ENCODE results near the gene TACR2.
A peak's percentile ranks its signal among the peaks of the same experiment; 100 is the strongest.
"Not testable (repeated sequence)": the region's sequence is repeated elsewhere in the genome, so short reads cannot be mapped to it uniquely, and the experiment has no call there.

TACR2 gene

DNA sequence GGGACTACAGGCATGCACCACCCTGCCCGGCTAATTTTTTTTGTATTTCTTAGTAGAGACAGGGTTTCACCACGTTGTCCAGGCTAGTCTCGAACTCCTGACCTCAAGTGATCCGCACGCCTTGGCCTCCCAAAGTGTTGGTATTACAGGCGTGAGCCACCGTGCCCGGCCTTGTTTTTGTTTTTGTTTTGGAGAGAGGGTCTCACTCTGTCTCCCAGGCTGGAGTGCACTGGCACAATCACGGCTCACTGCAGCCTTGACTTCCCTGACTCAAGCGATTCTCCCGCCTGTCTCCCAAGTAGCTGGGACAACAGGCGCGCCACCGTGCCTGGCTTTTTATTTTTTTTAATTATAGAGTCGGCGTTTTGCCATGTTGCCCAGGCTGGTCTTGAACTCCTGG lies 33.7 kb upstream of the TACR2 start:
- not testable (repeated sequence) for DNase-seq

DNA sequence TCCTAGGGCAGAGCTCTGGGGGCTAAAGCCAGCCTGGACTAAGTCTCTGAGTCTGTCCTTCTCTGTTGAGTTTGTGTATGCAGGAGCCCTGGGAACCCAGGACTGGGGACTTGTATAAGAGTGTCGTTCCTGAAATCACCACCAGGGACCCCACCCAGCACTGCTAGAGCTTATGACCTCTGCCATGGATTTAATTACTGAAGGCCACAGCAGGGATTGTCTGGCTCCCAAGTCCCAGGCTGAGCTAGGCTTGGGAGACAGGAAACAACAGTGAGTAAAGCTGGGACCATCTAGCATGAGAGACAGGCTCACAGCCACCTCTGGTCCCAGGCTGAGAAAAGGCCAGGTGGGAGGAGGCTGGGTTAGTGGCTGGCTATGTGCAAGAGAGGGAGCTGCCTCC lies 33.1 kb upstream of the TACR2 start:
- peak; percentile 46 for DNase-seq

DNA sequence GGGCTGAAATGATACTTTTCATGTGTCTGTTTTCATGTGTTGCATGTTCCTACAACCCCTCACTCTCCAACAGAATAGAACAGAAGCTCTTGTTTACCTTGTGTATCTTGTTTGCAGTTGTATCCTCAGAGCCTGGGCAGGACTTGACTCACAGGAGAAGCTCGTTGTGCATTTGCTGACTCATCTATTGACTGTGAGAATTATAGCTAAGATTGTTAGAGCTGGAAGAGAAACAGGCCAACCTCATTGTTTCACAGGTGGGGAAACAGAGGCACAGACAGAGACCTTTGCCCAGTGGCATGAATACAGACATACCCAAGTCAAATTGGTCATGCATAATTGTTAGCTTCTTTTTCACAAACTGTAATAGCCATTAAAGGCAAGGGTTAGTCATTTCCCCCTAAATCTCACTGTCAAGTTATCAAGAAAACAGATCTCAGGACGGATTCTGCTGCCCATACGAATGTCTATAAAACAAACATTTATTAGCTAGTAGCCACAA lies 30.0 kb upstream of the TACR2 start:
- no peak for DNase-seq

DNA sequence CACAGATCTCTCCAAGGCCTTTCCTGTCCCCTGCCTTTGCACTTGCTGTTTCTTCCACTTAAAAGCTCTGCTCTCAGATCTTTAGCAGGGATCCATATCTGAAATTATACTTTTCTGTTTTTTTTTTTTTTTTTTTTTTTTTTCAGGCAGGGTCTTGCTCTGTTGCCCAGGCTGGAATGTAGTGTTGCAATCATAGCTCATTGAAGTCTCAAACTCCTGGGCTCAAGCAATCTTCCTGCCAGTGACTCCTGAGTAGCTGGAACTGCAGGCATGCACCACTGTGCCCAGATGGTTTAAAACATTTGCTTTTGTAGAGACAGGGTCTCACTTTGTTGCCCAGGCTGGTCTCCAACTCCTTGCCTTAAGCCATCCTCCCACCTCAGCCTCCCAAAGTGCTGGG lies 29.5 kb upstream of the TACR2 start:
- DNase-seq = no peak

DNA sequence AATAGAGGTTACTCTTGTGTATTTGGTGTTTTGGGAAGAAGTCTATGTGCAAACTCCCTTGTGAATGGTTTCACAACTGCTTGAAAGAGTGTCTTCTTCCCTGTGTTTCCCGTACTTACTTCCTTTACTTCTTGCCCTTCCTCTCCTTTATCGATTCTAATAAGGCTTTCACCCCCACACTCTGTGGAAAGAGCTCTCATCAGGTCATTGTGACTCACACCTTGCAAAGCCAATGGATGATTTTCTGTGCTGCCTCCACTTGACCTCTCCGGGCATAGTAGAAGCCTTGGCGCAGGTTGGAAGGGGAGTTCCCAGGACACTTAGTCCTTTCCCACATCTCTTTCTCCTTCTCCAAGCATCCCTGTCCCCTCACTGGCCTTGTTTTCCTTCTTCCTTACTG lies 28.3 kb upstream of the TACR2 start:
- DNase-seq = no peak

DNA sequence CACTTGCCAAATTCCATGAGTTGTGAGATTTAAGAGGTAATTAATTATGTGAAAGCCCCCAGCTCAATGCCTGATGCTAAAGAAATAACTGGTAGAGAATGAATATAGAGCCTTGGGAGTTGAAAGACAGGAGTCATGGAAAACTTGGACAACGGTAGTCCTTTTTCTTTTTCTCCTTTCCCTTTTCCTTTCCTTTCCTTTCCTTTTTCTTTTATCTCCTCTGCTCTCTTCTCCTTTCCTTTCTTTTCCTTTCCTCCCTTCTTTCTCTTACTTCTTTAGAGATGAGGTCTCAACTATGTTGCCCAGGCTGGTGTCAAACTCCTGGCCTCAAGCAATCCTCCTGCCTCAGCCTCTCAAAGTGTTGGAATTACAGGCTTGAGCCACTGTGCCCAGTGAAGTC lies 26.6 kb upstream of the TACR2 start:
- no peak for DNase-seq

DNA sequence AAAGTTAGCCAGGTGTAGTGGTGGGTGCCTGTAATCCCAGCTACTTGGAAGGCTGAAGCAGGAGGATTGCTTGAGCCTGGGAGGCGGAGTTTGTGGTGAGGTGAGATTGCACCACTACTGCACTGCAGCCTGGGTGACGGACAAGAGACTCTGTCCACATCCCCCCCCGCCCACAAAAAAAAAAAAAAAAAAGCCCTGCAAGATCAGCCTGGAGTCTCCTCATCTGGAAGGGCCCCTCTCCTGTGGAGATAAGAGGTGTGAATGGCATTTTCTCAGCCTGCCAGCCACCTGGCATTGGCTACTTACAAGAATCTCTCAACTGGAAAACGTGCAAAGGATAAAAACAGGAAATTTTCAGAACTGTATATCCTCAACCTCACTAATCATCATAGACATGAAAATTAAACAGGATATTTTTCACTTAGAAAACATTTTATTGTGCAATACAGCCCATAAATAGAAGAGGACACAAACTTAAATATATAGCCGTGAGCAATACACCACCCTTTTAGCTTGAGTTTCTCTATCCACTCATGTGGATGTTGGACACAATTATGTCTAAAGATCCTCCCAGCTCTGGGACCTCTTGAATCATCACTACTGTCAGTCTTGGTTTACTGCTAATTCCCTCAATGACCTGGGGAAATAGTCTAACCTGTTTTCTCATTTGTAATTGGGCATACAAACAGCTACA lies 23.2 kb upstream of the TACR2 start:
- DNase-seq = no peak

DNA sequence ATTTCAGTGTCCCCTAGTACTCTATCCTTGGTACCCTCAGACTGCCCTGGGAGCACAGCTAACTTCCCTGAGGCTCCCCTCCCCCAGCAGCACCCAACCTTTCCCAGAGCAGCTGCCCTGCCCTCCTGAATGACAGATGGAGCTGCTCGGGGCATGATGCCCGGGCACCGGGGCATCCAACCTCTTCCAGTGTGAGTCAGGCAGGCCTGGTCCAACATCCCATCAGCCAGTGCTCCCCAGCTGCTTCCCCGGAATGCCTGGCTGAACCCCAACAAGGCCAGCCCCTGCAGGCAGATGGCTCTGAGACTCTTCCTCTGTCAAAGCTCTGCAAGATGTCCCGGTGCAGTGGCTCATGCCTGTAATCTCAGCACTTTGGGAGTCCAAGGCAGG lies 22.6 kb upstream of the TACR2 start:
- no peak for DNase-seq

DNA sequence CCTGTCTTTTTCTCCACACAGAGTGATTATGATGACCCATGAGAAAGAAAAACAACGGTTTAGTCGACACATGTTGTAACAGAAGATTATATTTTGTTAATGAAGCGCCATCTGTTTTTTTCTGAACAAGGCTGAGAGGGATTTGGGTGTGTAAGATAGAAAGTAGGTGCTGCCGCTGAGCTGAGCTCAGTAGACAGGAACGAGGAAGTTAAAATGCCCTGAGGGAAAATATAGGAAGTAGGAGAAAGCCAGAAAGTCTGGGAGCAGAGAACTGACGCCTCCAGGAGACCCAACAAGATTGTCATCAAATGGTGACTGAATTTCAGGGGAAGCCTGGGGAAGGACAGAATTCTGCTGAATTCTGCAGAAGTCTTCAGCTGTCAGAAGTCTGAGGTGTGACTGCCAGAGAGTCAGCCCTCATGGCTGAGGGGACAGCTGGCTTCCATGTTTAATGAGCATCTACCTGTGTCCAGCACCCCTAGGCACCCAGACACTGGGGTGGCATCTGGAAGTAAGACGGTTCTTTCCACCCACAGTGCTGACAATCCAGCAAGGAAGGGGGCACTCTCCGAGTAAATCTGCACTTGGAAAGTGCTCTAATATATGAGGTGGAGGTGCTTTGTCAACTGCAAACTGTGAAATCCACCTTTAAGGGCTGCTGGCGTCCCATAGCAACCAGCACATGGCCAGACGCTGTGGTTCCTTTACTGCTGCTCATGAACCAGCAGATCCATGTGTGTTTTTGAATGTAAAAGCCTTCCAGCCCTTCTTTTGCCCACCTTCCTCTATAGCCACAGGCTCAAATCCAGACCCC lies 22.0 kb upstream of the TACR2 start:
- no peak for DNase-seq

DNA sequence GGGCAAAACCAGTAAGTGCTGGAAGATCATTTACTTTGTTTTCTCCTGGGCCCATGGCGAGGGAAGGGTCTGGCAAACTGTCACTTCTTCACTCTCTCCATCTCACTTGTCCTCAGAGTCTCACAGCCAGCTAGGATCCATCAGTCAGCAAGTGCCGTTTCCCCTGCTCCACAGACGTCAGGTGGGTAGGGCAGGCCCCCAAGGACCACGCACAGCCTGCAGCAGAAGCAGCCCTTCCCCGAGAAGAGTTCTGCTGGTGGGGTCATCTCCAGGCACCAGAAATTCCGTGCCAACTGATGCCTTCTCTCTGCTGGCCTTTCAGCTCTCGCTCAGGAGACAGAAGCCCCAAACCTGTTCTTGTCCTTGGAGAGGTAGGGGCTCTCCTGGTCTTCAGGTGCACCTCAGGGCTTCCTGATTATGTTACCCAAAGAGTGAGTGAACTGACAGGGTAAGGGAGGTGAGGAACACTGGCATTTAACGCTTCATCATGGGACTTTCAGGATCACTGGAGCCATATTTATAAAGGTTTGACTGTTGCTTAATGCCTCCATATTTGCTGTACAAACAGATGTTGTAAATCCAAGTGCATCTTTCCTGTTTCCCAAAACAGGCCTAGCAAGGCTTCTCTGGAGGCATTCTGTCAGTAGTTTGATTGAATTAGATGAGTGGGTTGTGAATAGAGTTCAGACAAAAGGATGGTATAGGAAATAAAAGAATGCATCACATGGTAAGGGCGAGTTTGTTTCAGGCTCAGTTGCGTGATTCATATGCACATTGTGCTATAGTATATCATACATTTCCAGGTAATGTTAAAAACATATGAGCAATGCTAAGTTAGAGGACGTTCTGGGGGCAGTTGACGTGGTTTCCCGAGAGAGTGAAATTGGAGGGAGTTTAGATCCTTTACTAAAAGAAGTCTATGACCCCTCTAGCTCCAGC lies 20.9 kb upstream of the TACR2 start:
- DNase-seq = no peak

DNA sequence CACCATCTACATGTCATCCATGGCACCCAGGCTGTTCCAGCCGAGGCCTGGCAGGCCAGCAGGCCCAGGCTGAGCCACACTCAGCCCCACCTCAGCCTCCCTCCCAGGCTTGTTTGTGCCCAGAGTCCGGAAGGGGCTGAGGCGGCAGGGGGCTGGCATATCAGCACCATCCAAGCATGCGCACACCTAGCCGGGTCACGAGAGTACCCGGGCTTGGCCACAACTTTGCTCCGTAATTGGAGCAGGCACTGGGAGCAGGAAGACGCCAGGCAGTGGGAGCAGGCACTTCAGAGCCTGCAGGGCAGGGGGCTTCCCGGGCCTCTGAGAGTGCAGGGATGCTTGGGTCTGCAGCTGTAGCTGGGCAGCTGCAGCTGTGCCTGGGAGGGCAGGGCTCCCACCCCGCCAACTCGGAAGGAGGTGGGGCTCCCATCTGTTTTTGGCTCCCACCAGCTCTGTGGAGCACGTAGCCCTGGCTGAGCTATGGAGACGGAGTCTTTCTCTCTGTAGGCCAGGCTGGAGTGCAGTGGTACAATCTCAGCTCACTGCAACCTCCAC lies 19.3 kb upstream of the TACR2 start:
- no peak for DNase-seq

DNA sequence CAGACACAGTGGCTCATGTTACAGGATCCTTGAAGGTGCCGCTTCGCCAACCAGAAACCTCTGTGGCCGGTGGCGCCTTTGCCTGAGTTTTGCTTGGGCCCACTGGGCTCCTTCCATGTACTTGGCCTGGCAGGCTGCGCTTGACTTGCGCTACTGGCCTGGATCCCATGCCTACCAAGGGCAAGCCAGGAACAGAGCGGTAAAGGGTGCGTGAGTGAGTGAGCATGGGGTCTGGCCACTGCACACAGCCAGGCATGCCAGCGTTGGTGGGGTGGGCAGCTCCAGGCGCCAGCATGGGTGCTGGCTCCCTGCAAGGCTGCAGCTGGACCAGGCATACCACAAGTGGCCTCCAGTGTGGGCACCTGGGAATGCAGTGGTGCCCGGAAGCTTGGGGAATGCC lies 18.2 kb upstream of the TACR2 start:
- no peak for DNase-seq

DNA sequence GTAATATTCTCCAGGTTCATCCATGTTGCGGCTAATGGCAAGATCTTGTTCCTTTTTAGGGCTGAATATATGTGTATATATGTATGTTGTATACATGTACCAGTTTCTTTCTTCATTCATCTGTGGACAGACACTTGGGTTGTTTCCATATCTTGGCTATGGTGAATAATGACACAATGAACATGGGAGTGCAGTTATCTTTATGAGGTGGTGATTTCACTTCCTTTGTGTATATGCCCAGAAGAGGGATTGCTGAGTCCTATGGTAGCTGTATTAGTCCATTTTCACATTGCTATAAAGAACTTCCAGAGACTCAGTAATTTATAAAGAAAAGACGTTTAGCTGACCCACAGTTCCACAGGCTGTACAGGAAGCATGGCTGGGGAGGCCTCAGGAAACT lies 17.5 kb upstream of the TACR2 start:
- no peak for DNase-seq

DNA sequence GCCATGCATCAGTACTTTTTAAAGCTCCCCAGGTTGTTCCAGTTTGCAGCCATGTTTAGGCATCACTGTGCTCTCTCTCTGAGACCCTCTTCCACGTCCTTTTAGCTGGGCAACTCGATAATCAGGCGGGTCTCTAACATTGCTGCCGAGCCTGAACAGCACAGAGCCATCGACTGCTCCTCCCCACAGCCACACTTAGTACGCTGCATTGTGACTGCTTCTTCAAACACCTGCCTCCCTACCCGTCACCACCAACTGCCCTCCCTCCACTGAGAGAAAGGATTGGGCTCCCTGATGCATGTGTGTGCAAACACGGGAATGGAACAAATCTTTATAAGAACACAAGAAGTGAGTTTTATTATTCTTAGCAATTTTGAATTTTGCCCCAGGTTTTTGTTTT lies 11.4 kb upstream of the TACR2 start:
- no peak for DNase-seq

DNA sequence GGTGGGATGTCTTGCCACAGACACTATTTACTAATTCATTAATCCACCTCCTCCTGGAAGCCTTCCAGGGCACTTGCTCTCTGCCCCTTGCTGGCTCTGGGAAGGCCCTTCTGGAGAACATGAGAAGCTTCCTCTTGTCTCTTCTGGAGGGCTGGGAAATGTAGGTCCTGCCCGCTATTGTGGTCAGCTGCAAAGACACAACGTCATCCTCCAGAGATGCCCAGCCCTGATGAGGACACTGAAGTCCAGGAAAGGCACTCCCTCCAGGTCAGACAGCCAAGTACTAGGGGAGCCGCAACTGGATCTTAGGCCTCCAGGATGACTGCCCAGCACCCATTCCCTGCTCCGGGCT lies 9.6 kb upstream of the TACR2 start:
- DNase-seq = no peak

DNA sequence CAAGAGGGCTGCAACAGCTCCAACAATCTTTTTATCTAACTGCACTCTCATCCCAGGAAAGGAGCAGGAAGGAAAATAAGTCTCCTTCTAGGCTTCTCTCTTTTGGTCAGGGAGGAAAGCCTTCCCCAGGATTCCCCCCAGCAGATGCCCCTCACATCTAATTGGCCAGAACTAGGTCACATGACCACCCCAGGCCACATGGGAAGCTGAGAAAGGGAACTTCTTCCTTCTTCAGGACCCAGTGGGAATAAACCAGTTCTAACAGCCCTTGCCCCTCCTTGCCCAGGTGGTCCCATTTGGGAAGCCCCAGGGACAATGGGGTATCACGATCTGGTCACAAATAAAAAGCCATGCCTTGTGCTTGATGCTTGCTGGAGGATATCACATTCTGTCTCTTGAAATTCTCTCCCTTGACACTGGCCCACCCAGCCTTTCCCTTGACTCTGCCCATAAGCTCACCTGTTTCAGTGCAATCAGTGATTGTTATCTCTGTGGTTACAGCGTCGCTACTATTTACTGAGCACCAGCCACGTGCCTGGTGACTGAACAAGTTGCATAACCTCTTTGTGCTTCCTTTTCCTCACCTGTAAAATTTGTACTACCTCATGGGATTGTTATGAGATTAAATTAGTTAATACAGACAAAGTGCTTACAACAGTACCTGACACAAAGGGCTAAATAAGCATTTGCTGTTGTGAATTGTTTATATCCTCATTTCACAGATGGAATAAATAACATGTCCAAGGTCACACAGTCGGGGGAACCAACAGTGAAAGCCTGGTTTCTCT lies 9.0 kb upstream of the TACR2 start:
- peak; percentile 82 for DNase-seq

DNA sequence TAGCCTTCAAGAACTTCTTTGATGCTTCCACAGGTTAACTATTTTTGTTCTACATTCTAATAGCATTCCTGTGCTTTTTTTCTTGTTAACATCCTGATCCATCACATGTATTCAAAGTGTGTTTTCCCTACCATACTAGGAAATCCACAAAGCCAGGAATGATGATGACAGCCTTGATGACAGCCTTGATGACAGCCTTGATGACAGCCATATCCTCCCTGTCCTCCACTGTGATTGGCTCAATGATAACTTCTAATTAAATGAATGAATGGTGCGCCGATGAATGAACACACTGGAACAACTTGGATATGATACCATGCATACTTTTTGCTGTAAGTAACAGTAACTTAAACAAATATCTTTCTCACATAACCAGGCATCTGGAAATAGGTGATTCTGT lies 8.3 kb upstream of the TACR2 start:
- no peak for DNase-seq

DNA sequence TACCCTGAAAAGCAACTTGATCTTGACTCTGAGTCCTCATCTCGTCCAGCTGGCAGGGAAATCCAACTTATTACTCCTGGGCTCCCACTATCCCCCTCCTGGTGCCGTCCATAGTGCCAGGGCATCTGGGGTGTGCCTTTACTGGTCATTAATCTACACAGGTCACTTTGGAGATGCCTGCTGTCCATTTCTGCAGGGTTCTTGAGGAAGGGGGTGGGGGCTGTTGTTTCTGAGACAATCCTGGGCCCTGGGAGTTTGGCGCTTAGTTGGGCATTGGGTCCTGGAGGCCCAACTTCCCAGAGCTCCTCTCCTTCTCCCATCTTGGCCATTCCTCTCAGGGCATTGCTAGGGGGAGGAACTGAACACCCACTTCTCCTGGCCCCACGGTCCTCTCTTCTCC lies 6.0 kb upstream of the TACR2 start:
- DNase-seq = no peak

DNA sequence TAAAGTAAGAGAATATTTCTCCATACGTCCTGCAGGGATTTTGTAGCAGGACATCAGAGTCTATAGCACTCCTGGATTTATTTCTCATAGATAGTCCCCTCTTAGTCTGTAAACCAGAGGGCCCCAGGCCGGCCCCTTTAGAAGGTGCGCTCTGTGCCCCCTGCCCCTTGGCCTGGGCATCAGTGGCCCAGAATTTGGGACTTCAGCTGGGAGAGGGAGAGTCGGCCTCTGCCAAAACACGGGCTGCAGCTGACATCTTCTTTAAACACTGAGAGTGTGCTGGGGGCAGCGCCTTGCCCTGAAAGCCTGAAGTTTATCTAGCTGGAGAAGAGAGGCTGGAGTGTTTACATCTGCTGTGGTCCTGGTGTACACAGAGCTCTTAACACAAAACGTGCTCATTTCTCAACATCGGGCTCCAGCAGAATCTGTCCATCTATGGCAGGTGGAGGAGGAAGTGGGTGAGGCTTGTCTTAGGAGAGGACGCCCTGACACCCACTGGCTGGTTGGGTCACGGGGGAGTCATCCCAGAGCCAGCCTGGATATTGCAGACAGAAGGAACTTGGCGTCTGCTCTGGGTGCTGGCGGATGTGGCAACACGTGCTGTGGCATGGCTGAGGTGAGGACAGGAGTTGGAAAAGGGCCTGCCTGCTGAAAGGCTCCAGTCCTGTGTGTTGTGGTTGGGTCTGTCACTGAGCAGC lies 5.0 kb upstream of the TACR2 start:
- DNase-seq = no peak

DNA sequence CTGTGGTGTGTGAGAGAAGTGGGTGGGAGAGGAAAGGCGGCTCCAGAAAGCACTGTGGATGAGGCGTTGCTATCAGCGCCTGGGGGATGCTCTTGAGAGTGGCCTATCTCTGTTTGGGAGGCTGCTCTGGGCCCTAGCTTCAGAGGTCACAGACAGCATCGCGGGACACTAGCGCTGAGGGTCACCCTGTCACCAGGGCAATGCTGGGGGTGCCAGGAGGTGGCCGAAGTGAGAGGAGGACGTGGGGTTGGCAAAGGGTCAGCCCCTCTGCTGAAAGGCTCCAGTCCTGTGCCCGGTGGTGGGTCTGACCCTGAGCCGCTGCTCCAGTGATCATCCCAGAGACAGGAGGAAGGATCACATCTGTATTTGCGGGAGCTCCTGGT lies 3.0 kb upstream of the TACR2 start:
- no peak for DNase-seq

DNA sequence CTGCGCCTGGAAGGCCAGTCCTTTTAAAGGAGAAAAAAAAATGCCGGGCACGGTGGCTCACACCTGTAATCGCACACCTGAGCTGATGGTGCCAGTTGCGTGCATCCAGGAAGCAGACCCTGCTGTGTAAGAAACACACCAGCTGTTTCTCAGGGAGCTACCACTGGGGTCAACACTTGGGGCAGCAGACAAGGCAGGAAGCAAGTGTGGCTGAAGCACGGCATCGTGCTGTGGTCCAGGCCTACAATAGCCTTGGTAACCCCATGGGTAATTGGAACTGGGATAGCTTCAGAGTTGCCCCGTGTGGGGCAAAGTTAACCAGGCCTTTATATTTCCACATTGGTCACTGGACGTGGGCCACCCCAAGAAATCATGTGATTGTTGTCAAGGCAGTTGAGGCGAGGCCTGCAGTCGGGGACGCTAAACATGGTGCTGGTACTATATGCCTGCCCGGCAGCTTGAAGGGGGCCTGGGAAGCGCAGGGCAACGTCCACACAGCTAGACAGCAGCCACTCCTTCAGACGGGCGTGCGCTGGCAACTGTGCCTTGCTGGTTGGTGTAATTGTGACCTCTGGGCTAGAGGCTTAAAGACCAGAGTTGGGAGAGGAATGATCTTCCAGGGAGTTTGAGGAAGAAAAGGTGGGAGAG lies 2.5 kb upstream of the TACR2 start:
- DNase-seq = no peak
